Measurements from ENCODE around the gene DLG5.

The DLG5 gene

DNA sequence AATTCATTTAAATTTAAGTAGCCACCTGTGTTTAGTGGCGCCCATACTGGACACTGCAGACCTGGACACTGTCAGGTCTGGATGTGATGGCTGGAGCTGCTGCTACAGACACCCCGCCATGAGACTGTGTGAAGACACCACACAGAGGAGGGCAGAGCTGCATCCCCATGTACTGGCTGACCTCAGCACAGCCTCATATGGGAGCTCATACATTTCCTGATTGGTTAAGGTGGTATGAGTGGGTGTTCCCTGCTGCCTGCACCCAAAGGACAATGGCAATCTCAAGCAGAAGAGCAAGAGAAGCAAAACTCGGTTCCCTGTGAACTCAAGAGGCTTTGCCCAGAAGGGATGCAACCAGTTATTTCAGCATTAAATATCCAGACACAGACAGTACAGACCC lies 60.0 kb downstream of the DLG5 start:
- H4K20me1 ChIP-seq (ENCODE audit: insufficient read depth, low read length) = no peaks in the 10 kb centered on the region
- H3K27ac ChIP-seq (ENCODE audit: low read length) = no peak overlapping the region
- no peak for TF ChIP-seq EZH2phosphoT487 (IDR thresholded peaks at IDR 0.05; ENCODE audit: low read depth)
- TF ChIP-seq, protein P1, sequence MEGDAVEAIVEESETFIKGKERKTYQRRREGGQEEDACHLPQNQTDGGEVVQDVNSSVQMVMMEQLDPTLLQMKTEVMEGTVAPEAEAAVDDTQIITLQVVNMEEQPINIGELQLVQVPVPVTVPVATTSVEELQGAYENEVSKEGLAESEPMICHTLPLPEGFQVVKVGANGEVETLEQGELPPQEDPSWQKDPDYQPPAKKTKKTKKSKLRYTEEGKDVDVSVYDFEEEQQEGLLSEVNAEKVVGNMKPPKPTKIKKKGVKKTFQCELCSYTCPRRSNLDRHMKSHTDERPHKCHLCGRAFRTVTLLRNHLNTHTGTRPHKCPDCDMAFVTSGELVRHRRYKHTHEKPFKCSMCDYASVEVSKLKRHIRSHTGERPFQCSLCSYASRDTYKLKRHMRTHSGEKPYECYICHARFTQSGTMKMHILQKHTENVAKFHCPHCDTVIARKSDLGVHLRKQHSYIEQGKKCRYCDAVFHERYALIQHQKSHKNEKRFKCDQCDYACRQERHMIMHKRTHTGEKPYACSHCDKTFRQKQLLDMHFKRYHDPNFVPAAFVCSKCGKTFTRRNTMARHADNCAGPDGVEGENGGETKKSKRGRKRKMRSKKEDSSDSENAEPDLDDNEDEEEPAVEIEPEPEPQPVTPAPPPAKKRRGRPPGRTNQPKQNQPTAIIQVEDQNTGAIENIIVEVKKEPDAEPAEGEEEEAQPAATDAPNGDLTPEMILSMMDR (IDR thresholded peaks at IDR 0.05; ENCODE audit: low read depth, low read length) = no peak
- no peaks in the 10 kb centered on the region for H3K27me3 ChIP-seq (ENCODE audit: low read depth, low read length)
- H3K4me2 ChIP-seq (ENCODE audit: low read length) = no peak overlapping the region
- no peaks in the 10 kb centered on the region for H3K36me3 ChIP-seq (replicated peaks; ENCODE audit: low read depth, low read length)
- H2AFZ ChIP-seq (ENCODE audit: low read depth, low read length) = no peak overlapping the region
- H3K4me3 ChIP-seq (ENCODE audit: low read length) = no peak overlapping the region
- H3K4me1 ChIP-seq (ENCODE audit: low read length) = no peaks in the 10 kb centered on the region
- H3K79me2 ChIP-seq (ENCODE audit: low read length) = no peaks in the 10 kb centered on the region
- H3K9ac ChIP-seq (ENCODE audit: low read length) = no peak overlapping the region
- no peaks in the 10 kb centered on the region for H3K9me3 ChIP-seq (ENCODE audit: insufficient read depth, low read length)

DNA sequence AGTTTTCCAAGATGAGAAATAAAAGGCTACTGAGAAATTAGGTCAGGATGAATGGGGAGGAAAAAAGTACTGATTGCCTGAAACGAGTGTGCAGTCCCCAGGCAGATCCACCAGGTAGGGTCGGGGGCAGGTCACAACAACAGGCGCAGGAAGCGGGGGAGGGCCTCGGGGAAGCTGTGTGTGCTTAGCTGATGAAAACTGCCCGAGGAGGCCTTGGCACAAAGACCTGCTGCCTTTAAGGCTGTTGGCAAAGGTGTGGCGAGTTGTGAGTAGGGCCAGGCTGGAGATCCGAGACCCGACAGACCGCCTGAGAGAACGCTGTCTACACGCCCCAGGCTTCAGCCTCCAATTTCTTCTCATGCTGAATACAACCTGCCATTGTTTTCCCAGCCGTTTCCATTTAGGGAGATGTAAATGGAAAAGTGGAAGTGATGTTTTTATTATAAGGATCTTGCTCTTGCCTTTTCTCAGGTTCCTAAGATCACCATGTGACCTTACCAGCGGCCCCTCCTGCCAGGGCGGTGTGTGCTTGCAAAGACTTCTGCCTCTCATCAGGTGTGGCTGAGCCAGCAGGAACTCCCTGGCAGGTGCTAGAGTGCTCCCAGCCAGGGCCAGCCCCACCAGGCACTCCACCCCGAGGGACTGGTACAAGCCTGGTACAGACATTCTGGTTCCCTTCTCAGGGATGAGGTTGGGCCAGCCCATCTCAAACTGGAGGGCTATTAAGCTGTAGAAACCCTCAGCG lies 60.8 kb downstream of the DLG5 start:
- H4K20me1 ChIP-seq (ENCODE audit: insufficient read depth, low read length) = no peaks in the 10 kb centered on the region
- H3K9ac ChIP-seq (ENCODE audit: low read length) = no peak overlapping the region
- no peaks in the 10 kb centered on the region for H3K79me2 ChIP-seq (ENCODE audit: low read length)
- no peaks in the 10 kb centered on the region for H3K4me1 ChIP-seq (ENCODE audit: low read length)
- no peaks in the 10 kb centered on the region for H3K27me3 ChIP-seq (ENCODE audit: low read depth, low read length)
- H3K4me2 ChIP-seq (ENCODE audit: low read length) = no peak overlapping the region
- no peak overlapping the region for H3K4me3 ChIP-seq (ENCODE audit: low read length)
- H3K36me3 ChIP-seq (replicated peaks; ENCODE audit: low read depth, low read length) = no peaks in the 10 kb centered on the region
- H3K27ac ChIP-seq (ENCODE audit: low read length) = no peak overlapping the region
- no peak overlapping the region for H2AFZ ChIP-seq (ENCODE audit: low read depth, low read length)
- TF ChIP-seq EZH2phosphoT487 (IDR thresholded peaks at IDR 0.05; ENCODE audit: low read depth) = no peak
- TF ChIP-seq, protein P1 (IDR thresholded peaks at IDR 0.05; ENCODE audit: low read depth, low read length) = no peak
- no peaks in the 10 kb centered on the region for H3K9me3 ChIP-seq (ENCODE audit: insufficient read depth, low read length)

DNA sequence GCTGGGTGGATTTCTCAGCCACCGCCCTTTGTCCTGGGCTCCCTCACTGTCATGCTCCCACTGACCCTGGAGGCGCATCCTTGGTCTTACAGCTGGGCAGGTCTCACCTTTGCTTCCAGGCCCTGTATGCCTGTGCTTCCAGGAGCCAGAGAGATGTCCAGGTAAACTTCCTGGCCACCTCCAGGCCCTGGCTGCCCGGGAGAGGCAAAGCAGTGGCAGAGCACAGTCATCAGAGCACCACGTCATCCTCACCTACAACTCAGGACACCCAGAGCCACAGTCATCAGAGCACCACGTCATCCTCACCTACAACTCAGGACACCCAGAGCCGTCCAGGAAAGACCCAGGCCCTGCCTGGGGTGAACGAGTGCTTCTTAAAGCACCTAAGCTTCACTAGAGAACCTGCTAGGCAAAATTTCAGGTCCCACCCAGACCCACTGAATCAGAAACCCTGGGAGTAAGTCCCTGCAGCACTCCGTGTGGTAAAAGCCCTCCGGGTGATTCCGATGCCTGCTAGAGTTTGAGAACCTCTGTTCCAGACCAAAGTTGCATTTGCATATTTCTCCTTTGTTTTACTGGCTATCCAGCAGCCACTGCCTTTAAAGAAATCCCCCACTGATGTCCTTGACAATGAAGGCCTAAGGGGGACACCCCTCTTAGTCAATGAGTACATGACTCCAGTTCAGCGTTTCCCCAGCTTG lies 62.3 kb downstream of the DLG5 start:
- Histone ChIP-seq H3K4me1 (ENCODE audit: low read length) (no peaks in the 10 kb centered on the region), H3K9me3 (ENCODE audit: insufficient read depth, low read length) (no peaks in the 10 kb centered on the region), H2AFZ (ENCODE audit: low read depth, low read length) (no peak overlapping the region), H3K27ac (ENCODE audit: low read length) (no peak overlapping the region), H3K4me2 (ENCODE audit: low read length) (no peak overlapping the region), H3K4me3 (ENCODE audit: low read length) (no peak overlapping the region), H3K9ac (ENCODE audit: low read length) (no peak overlapping the region), H4K20me1 (ENCODE audit: insufficient read depth, low read length) (no peaks in the 10 kb centered on the region), H3K79me2 (ENCODE audit: low read length) (no peaks in the 10 kb centered on the region), H3K36me3 (replicated peaks; ENCODE audit: low read depth, low read length) (no peaks in the 10 kb centered on the region), H3K27me3 (ENCODE audit: low read depth, low read length) (no peaks in the 10 kb centered on the region)
- TF ChIP-seq, protein P1 (IDR thresholded peaks at IDR 0.05; ENCODE audit: low read depth, low read length) = no peak
- no peak for TF ChIP-seq EZH2phosphoT487 (IDR thresholded peaks at IDR 0.05; ENCODE audit: low read depth)

DNA sequence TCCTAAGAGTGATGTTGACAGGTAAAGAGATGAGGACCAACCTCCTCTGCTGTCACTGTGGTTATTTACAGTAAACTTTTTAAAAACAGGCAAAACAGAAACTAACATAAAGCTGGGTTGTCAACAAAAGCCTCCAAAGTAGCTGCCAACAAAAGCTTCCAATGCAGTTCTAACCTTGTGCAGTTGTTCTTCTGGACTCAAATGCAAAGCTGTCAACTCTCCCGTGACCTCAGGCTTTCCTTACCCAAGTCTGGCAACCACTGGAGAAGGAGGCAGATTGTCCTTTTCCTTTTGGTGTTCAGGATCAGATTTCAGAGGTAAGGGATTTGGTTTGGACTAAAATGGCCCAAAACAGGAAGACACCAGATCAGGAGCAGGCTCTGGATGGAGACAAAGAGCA lies 63.1 kb downstream of the DLG5 start:
- Histone ChIP-seq H3K27me3 (ENCODE audit: low read depth, low read length) (no peaks in the 10 kb centered on the region), H4K20me1 (ENCODE audit: insufficient read depth, low read length) (no peaks in the 10 kb centered on the region), H3K4me1 (ENCODE audit: low read length) (no peaks in the 10 kb centered on the region), H3K79me2 (ENCODE audit: low read length) (no peaks in the 10 kb centered on the region), H3K36me3 (replicated peaks; ENCODE audit: low read depth, low read length) (no peaks in the 10 kb centered on the region), H3K4me2 (ENCODE audit: low read length) (no peak overlapping the region), H3K4me3 (ENCODE audit: low read length) (no peak overlapping the region), H3K27ac (ENCODE audit: low read length) (no peak overlapping the region), H3K9ac (ENCODE audit: low read length) (no peak overlapping the region), H2AFZ (ENCODE audit: low read depth, low read length) (no peak overlapping the region), H3K9me3 (ENCODE audit: insufficient read depth, low read length) (no peaks in the 10 kb centered on the region)
- TF ChIP-seq EZH2phosphoT487 (IDR thresholded peaks at IDR 0.05; ENCODE audit: low read depth) = no peak
- TF ChIP-seq, protein P1 (IDR thresholded peaks at IDR 0.05; ENCODE audit: low read depth, low read length) = no peak

Measured in OCI-LY3 (cell line).